ENCODE data around the gene GAS5. TPM values are rescaled to one million over a fixed set of nuclear protein-coding genes. Genes with fewer than 3 reads are reported as not detected.
"Not testable (repeated sequence)": the region's sequence is repeated elsewhere in the genome, so short reads cannot be mapped to it uniquely, and the experiment has no call there.

GAS5 gene
- total RNA-seq, 2 donors from 2014 or later: 162 to 223 TPM

GRCh38 chr1:173863224-173864161 lies 4.3 kb downstream of the GAS5 start:
- Histone ChIP-seq H3K27ac (no peak overlapping the region), H3K4me3 (no peak overlapping the region), H3K36me3 (no peaks in the 10 kb centered on the region), H3K9me3 (no peaks in the 10 kb centered on the region), H3K27me3 (replicated peaks; ENCODE audit: insufficient read depth) (no peaks in the 10 kb centered on the region), H3K4me1 (replicated peaks) (peaks cover 7% of the 10 kb centered on the region)
- TF ChIP-seq CTCF (IDR thresholded peaks at IDR 0.05): no peak
- no peak for TF ChIP-seq POLR2A (IDR thresholded peaks at IDR 0.05)
- TF ChIP-seq POLR2AphosphoS5 (IDR thresholded peaks at IDR 0.05): no peak
- intact Hi-C loops (cut with DNase I): no loop called here
- DNase-seq (ENCODE audit: low spot score): no peak

GRCh38 chr1:173862769-173863223 lies 5.0 kb downstream of the GAS5 start:
- intact Hi-C loops (cut with DNase I): no loop called here
- DNase-seq (ENCODE audit: low spot score): no peak
- H3K36me3 ChIP-seq: no peaks in the 10 kb centered on the region
- no peak for TF ChIP-seq CTCF (IDR thresholded peaks at IDR 0.05)
- no peak for TF ChIP-seq POLR2A (IDR thresholded peaks at IDR 0.05)
- no peak for TF ChIP-seq POLR2AphosphoS5 (IDR thresholded peaks at IDR 0.05)
- no peak overlapping the region for H3K4me3 ChIP-seq
- H3K9me3 ChIP-seq: no peaks in the 10 kb centered on the region
- no peaks in the 10 kb centered on the region for H3K27me3 ChIP-seq (replicated peaks; ENCODE audit: insufficient read depth)
- H3K27ac ChIP-seq: no peak overlapping the region
- H3K4me1 ChIP-seq (replicated peaks): peaks cover 7% of the 10 kb centered on the region
- WGBS: 84% methylated on average over 8 of the region's 8 CpGs

GRCh38 chr1:173862146-173862768 lies 5.5 kb downstream of the GAS5 start:
- H3K4me3 ChIP-seq; H3K9me3 ChIP-seq; H3K27ac ChIP-seq; H3K4me1 ChIP-seq (replicated peaks); DNase-seq (ENCODE audit: low spot score); H3K36me3 ChIP-seq; H3K27me3 ChIP-seq (replicated peaks; ENCODE audit: insufficient read depth); intact Hi-C loops (cut with DNase I): not testable (repeated sequence)
- WGBS: 84% methylated on average over 13 of the region's 13 CpGs

GRCh38 chr1:173861731-173862145 lies 6.1 kb downstream of the GAS5 start:
- WGBS: 95% methylated on average over 7 of the region's 7 CpGs
- DNase-seq (ENCODE audit: low spot score): no peak
- Histone ChIP-seq H3K27me3 (replicated peaks; ENCODE audit: insufficient read depth) (no peaks in the 10 kb centered on the region), H3K27ac (no peak overlapping the region), H3K4me3 (no peak overlapping the region), H3K4me1 (replicated peaks) (peaks cover 4% of the 10 kb centered on the region), H3K36me3 (no peaks in the 10 kb centered on the region), H3K9me3 (no peaks in the 10 kb centered on the region)
- no peak for TF ChIP-seq POLR2AphosphoS5 (IDR thresholded peaks at IDR 0.05)
- no peak for TF ChIP-seq CTCF (IDR thresholded peaks at IDR 0.05)
- no peak for TF ChIP-seq POLR2A (IDR thresholded peaks at IDR 0.05)
- intact Hi-C loops (cut with DNase I): no loop called here

GRCh38 chr1:173860065-173860464 lies 7.7 kb downstream of the GAS5 start:
- WGBS: 94% methylated on average over 1 of the region's 1 CpG
- TF ChIP-seq POLR2AphosphoS5 (IDR thresholded peaks at IDR 0.05): no peak
- TF ChIP-seq CTCF (IDR thresholded peaks at IDR 0.05): no peak
- intact Hi-C loops (cut with DNase I): no loop called here
- DNase-seq (ENCODE audit: low spot score): no peak
- Histone ChIP-seq H3K9me3 (no peaks in the 10 kb centered on the region), H3K4me3 (no peak overlapping the region), H3K36me3 (no peaks in the 10 kb centered on the region), H3K27me3 (replicated peaks; ENCODE audit: insufficient read depth) (no peaks in the 10 kb centered on the region), H3K4me1 (replicated peaks) (peaks cover 2% of the 10 kb centered on the region), H3K27ac (no peak overlapping the region)

GRCh38 chr1:173859547-173859946 lies 8.2 kb downstream of the GAS5 start:
- 94% methylated on average over 5 of the region's 5 CpGs for WGBS
- H3K27me3 ChIP-seq (replicated peaks; ENCODE audit: insufficient read depth); H3K27ac ChIP-seq; H3K9me3 ChIP-seq; intact Hi-C loops (cut with DNase I); H3K36me3 ChIP-seq; DNase-seq (ENCODE audit: low spot score); H3K4me1 ChIP-seq (replicated peaks); H3K4me3 ChIP-seq: not testable (repeated sequence)

All from prostate gland (tissue), 2 donors.